LNCAP (cell line): ENCODE measurements around the gene B3GNT2.

Experiments used
- TF ChIP-seq, protein P1 (sequence below): fragments of 450-650 bp; IDR thresholded peaks from 2 replicates; pipeline ENCODE4 v1.5.1; 2017; ENCODE audit warnings: mild to moderate bottlenecking

Gene B3GNT2

DNA sequence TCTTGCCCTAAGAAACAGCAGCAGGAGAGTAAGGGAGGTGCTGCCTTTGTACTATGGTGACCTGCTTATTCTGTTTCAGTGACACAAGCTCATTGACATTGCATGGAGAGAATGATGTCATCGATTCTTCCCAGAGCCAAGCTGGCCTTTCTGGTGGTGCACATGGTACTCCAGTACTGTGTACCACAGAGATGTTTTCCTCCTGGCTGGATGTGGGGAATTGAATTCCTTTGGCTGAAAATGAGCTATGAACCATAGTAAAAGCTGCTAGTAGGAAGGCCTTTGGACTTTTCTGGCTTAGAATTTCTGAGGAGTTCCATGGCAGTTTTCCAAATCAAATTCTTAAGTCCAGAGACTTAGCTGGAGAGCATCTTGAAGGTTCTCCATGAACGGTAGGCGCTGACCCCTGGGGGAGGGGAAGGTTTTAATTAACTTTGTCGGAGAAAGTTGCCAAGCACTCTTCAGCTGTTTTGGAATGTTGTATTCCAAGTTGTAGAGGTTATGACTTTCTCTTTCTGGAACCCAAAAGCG lies 17.1 kb upstream of the B3GNT2 start:
- TF ChIP-seq, protein P1, sequence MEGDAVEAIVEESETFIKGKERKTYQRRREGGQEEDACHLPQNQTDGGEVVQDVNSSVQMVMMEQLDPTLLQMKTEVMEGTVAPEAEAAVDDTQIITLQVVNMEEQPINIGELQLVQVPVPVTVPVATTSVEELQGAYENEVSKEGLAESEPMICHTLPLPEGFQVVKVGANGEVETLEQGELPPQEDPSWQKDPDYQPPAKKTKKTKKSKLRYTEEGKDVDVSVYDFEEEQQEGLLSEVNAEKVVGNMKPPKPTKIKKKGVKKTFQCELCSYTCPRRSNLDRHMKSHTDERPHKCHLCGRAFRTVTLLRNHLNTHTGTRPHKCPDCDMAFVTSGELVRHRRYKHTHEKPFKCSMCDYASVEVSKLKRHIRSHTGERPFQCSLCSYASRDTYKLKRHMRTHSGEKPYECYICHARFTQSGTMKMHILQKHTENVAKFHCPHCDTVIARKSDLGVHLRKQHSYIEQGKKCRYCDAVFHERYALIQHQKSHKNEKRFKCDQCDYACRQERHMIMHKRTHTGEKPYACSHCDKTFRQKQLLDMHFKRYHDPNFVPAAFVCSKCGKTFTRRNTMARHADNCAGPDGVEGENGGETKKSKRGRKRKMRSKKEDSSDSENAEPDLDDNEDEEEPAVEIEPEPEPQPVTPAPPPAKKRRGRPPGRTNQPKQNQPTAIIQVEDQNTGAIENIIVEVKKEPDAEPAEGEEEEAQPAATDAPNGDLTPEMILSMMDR, result no peak

DNA sequence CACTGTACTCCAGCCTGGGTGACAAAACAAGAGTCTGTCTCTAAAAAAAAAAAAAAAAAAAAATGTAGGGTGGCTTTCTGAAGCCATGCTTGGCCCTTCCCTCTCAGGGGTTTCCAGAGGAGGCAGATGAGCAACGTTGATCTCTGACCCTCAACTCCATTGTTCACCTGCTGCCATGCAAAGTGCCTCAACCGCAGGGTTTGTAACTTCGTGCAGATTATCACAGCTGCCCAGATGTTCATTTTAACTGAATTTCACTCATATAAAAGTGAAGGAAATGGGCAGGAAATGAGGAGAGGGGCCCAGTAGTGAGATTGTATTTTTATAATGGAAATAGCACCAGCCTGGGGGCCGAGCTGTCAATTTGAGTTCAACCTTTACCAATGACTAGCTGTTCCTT lies 14.9 kb upstream of the B3GNT2 start:
- TF ChIP-seq, protein P1, result no peak

DNA sequence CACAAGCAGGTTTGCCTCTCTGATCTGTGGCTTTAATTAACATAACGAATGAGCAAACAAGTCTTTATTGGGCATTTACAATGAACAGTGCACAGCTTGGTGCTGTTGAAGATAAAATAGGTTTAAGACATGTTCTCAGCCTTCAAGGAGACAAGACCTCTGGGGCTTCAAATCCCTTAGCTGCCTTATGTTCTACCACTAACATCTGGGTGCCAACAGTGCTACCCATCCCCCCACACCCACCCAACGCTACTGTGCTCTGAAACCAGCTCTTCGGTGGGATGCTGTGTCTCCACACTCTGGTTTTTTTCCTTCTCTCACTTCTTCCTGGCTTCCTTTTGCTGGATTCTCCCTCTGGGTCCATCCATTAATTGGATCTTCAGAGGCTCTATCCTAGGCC lies 14.1 kb upstream of the B3GNT2 start:
- TF ChIP-seq, protein P1, result no peak

DNA sequence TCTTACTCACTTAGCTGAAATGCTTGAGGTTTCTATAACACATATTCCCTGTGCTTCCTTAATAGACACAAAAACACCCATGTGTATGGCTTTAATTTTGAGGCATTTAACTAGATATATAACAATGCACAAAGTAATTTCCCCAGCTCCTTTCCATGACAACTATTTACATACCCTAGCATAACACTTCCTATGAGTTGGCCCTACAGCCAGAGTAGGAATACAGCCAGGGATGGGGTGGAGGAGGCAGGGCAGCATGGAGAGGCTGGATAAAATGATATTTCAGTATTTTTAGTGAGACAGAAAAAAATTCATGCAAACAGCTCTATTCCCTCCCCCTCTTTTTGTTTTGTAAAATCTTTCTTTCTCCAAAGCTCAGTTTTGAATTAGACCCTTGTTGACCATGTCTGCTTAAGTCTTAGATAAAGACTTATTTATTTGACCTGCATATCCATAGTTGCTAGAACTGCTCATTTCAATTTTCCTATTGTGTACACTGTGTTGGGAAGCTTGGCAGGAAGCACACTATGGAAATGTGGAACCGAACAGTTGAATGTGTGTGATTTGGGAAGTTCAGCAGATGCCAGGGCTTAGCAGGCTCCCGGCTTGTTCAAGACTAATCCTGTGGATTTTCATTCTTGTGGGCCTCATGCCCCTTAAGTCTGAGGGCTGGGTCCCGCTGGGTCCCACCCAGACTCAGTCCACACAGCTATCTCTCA lies 11.2 kb upstream of the B3GNT2 start:
- TF ChIP-seq, protein P1, result no peak

DNA sequence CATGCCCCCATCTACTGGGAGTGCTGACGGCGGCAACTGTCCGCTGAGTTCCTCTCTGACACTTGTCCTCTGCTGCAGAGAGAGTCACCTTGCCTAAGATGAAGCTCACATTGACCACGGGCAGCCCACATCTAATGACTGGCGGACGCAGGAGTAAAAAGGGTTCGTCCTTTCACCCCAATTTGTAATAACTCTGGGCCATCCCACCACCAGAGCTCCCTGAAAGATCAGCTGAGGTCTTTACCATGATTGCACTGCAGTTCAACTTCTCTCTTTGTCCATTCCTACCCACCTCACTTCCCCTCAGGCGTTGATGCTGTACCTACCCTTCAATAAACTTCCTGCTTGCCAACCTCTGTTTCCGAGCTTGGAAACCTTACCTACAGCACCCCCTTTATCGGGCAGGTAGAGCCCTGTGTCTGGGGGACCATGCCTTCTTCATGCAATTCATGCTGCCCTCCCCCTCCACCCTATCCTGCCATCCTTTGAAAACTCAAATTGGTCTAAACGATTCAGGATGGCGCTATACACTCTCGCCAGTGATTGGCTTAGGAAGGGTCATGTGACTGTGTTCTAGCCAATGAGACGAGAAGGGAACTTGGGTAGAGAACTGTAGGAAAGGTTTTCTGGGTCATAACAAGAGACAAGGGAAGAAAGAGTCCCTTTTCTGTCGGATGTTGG lies 10.3 kb upstream of the B3GNT2 start:
- TF ChIP-seq, protein P1, result no peak

DNA sequence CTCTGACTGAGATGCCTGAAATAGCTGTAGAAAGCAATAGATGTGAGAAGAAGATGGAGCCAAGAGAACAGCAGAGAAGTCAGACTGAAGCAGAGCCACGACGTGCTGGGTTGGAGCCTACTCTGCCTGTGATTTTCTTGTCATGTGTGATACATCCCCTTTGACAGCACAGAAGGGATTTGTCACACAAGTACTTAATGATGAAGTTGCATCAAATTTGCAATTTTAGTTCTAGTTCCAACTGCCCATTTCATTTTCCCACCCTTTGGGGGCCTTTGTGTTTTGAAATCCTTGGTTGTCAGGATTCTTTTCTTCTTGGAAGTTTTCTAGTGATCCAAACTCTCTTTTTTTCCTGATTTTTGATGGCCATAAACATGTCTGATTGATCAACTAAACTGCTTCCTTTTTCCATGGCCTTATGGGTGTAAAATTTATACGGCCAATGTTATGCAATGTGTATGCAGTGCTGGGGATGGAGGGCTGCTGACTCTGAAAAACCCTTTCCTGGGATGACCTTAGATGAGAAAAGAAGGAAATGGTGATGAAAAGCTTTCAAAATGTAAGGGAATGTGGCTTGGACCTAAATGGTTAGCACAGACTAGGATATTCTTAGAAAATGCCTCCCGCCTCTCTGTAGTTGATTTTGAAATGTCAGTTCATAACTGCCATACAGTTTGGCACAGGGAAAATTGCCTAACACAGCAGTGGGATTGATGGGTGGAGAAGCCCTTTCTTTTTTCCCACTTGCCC lies 9.6 kb upstream of the B3GNT2 start:
- TF ChIP-seq, protein P1, result no peak

DNA sequence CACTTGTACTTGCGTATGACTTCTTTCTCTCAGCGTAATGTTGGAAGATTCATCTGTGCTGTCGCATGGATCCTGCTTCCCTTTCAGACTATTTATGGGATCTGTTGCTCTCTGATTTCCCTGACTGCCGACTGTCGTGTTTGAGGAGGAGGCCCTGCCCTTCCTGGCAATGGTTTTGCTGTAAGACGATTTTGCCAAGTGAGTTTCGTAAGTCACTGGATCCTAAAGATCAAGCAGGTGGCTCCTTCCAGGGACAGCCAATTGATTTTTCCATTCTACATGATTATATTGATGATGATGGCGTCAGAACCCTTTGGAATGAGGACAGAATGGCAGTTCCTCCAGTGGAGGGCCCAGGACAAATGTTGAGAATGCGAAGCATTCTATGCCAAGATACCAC lies 8.7 kb upstream of the B3GNT2 start:
- TF ChIP-seq, protein P1, result no peak
